GM18873 (cell line): ENCODE results near the gene C2orf76.

Source experiments
- ATAC-seq: cut with Tn5 transposase; IDR thresholded peaks from one replicate; pipeline ENCODE4 v1.9.1; 2021; ENCODE audit warnings: mild to moderate bottlenecking, moderate library complexity, moderate number of reproducible peaks; ENCODE audit not compliant: unreplicated experiment, low FRiP score

Gene C2orf76

GRCh38 chr2:119338826-119339561 is 27.6 kb downstream of the C2orf76 start:
- ATAC-seq: peak; percentile 93

DNA sequence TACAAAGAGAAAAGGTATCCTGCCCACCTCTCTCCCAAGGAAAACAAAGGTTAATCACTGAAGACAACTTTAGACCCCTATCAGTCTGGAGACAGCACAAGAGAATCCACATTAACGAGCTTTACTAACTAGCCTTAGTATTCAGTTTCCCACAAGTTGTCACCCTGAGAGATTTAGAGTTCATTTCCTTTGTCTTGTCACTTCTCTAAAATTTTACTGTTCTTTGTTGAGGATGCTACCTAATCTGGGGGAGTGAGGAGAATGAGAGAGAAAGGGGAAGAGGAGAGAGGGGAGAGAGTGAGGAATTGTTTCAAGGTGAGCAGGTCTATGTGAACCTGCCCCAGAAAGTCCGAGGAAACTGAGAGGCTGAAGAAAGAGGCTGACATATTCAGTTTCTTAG is 28.4 kb downstream of the C2orf76 start:
- no peak for ATAC-seq

DNA sequence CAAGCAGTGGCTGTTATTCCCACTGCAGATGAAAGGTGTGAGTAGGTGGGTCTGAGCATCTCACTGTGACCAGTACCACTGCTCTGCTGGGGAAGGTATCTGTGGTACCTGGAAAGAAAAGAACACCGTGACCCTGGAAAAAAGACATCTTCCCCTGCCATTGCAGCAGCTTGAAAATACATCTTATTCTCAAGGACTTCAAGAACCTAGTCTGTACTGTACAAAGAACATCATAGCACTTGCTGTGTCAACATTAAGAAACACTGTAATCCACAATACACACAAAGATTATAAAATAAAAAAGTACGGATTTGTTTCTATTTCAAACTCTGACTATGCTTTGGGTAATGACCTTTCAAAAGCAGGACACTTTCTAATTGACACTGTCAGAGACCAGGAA is 28.9 kb downstream of the C2orf76 start:
- ATAC-seq: no peak

DNA sequence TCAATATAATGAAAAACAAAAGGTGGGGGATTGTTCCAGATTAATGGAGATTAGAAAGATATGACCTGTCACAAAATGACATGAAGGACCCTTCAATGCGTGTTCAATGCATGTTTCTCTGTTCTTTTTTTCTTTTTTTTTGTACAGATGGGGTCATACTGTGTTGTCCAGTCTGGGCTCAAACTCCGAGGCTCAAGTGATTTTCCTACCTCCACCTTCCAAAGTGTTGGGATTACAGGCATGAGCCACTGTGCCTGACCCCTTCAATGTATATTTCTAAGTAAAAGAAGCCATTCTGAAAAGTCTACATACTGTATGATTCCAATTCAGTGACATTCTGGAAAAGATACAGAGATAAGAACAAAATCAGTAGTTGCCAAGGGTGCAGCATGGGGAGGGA is 32.8 kb downstream of the C2orf76 start:
- no peak for ATAC-seq

GRCh38 chr2:119333360-119333759 is 33.3 kb downstream of the C2orf76 start:
- ATAC-seq: no peak

DNA sequence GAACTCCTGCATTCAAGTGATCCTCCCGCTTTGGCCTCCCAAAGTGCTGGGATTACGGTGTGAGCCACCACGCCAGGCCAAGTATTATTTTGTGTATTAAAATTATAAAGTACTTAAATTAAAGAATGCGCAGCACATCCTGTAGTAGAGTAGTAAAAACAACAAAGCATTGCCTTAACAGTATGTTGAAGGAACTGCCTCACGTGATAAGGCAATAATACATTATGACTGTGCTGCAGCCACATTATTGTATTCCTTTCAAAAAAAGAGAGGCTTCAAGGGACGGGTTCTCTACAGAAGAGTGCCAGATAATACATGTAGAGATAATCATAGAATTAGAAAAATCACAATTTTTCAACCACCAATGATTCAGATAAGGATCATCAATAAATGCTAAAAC is 33.7 kb downstream of the C2orf76 start:
- no peak for ATAC-seq

GRCh38 chr2:119327431-119327830 is 39.2 kb downstream of the C2orf76 start:
- ATAC-seq: no peak

DNA sequence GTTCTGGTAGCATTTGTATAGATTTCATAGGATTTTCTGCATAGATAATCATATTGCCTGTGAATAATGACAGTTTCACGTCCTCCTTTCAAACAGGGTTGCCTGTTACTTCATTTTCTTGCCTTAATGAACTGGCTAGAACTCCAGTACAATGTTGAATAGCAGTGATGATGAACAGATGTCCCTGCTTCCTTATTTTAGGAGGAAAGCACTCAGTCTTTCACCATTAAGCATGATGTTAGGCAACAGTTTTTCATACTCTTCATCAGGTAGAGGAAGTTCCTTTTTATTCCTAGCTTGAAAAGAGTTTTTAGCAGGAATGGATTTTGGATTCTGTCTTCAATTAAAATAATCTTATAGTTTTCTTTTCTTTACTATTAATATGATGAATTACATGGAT is 39.7 kb downstream of the C2orf76 start:
- ATAC-seq: no peak

DNA sequence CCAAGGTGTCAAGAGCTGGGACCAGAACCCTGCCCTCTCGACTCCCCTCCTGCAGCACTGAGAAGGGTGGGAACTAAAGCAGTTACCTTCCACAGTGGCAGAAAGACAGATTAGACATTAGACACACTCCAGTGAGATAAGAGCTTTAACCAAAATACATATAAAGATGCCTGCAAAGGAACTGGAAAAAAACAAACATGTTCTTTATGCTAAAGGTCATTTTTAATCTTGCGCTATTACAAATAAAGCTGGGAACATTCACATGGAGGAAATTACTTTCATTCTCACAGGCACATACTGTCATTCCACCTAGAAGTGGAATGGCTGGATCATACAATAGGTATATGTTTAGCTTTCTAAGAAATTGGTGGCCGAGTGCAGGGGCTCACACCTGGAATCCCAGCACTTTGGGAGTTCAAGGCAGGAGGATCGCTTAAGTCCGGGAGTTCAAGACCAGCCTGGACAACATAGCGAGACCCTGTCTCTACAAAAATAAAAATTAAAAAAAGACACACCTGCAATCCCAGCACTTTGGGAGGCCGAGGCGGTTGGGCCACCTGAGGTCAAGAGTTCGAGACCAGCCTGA is 41.9 kb downstream of the C2orf76 start:
- no peak for ATAC-seq

GRCh38 chr2:119323459-119323858 is 43.2 kb downstream of the C2orf76 start:
- ATAC-seq: no peak

GRCh38 chr2:119319593-119319992 is 47.0 kb downstream of the C2orf76 start:
- no peak for ATAC-seq

DNA sequence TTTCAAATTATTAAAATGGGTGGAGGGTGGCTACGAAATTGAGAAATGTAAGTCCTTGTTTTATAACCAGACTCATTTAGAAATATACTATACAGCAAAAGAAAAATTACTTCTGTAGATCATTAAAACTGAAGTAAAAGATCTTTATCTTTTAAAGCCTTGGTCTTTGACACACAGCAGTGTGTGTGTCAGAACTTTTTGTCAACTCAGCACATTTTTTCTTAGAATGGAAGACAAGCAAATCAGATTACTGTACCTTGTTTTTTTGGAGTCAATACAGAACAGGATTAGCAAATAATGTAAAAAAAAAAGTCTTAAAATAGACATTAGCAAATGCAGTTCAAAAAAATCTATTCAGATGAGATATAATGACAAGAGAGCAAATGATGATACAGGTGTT is 49.1 kb downstream of the C2orf76 start:
- no peak for ATAC-seq

DNA sequence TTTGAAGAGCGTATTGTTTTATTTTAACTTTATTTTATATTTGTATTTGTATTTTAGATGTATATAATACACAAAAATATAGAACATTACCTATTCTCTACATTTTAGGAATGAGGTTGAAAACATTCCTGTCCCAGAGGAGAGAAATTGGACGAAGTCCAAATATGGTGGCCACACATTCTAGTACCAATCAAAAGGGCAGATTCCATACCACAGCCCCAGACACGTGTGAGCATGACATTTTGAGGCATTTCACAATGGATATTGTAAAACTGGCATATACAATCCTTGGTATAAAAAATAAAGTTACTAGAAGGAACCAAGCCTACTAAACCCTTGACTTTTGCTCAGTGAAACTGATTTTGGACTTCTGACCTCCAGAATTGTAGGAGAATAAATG is 50.6 kb downstream of the C2orf76 start:
- ATAC-seq: no peak

DNA sequence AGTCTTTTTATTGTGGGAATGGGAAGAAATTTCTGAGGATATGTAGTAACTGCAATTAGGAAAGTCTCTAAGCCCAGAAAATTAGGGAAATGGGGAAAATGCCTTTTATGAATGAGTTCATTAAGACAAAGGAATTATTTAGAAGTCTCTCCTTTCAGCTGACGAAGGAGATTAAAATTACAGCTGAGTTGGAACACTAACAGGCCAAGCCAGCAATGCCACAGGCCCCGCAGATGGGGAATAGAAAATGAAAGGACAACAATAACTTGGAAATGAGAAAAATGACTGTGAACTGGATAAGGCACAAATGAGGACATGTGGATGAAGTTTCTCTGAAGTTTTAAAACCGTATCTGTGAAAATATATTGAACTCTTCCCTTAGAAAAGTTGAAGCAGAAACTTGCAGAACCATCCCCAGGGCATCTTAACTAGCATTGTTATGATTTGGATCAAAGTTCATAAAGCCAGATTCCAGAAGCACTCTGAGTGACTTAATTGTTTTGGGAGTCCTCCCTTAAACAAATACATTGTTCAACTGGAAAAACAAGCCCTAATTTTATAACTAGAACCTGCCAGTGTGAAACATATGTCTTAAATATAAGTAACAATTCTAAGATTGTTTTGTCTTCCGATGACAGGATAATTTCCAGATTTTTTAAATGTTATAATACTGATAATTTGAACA is 51.3 kb downstream of the C2orf76 start:
- ATAC-seq: no peak

GRCh38 chr2:119311831-119312230 is 54.8 kb downstream of the C2orf76 start:
- ATAC-seq: no peak

- ATAC-seq: no peak
Observed at GRCh38 chr2:119311371-119311770, 55.3 kb downstream of the C2orf76 start.

GRCh38 chr2:119308793-119309330 is 57.8 kb downstream of the C2orf76 start:
- no peak for ATAC-seq

DNA sequence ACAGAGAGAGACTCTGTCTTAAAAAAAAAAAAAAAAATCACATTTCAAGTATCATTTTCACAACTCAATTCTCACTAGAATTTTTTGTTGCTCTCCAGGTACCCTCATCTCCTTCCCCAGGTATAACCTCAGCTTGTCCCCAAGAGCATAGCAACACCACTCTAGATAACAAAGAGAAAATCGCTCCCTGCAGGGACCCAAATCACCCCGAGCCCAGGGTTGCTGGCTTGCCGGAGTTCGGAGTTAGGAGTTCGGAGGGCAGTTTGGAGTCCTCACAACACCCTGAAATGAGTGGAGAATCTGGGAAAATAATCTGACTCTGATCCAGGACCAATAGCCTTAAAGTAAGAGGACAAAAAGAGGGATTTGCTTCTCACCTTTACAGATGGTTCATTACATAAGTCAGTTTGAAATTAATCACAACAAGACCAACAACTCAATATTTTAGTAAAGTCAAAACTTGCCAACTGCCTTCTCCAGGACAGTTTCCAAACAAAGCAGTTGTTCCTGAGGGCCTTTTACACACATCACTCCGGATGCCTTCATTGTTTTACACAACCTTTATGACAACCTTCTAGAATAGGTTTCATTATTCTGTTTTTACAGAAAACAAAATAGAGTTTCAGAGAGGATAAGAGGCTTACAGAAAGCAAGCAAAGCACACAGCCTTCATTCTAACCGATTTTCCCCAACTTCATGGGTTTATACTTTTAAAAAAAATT is 59.1 kb downstream of the C2orf76 start:
- ATAC-seq: no peak

DNA sequence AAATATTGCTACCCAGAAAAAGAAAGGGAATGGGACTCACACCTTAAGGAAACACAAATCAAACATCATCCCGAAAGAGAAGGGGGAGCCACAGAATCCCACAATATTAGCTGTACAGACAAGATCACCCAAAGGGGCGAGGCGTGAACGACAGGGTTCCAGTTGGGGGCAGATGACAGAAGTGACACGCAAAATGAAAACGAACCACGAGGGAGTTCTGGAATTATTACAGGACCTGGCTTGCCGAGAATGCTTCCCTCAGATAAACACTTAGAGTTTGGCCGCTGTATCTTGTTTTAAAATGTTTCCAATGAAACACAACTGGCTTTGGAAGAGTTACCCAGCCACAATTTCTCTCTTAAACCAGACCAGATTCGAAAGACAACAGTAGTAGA is 60.4 kb downstream of the C2orf76 start:
- no peak for ATAC-seq

- ATAC-seq: no peak
Observed at GRCh38 chr2:119305497-119306195, 61.0 kb downstream of the C2orf76 start.
